HEK293 (cell line): ENCODE measurements around the gene GSC2.

ENCODE experiments used
- CTCF ChIA-PET: fragments of 350-600 bp; formaldehyde crosslinking; extraction: SDS; loops from one replicate; lab custom pipeline; 2021; ENCODE audit warnings: antibody characterized with exemption; lab: Yijun Ruan, JAX
- POLR2A ChIA-PET: fragments of 300-600 bp; formaldehyde crosslinking; extraction: SDS; loops from one replicate; lab custom pipeline; 2020; ENCODE audit warnings: antibody characterized with exemption, inconsistent platforms; lab: Yijun Ruan, JAX
- H3K27ac ChIP-seq: fragments of 200-500 bp; sonication (Bioruptor generic); 2 replicates; pipeline ENCODE4 v1.5.1; 2014; ENCODE audit warnings: low read depth, low read length, control low read depth, inconsistent platforms; ENCODE audit errors: extremely low read depth
- H3K36me3 ChIP-seq, 2 experiments: fragments of 200-500 bp in 1 of 2; sonication (Bioruptor generic) in 1 of 2; 1 replicate in 1 of 2; 2 replicates in 1 of 2; pipeline ENCODE4 v1.5.1; 2014 to 2017; ENCODE audit warnings: inconsistent platforms in 2 of 2, low read length in 2 of 2; ENCODE audit not compliant: control insufficient read depth in 2 of 2, insufficient read depth in 1 of 2
- H3K4me1 ChIP-seq: fragments of 200-500 bp; sonication (Bioruptor generic); 2 replicates; pipeline ENCODE4 v1.5.1; 2014; ENCODE audit warnings: mild to moderate bottlenecking, low read length, inconsistent platforms; ENCODE audit not compliant: control insufficient read depth, insufficient read depth
- H3K4me3 ChIP-seq: 2 replicates; pipeline ENCODE4 v1.5.1; 2011; ENCODE audit warnings: low read depth, mild to moderate bottlenecking, control low read depth, low read length, moderate library complexity
- H3K9me3 ChIP-seq: fragments of 200-500 bp; sonication (Bioruptor generic); 2 replicates; pipeline ENCODE4 v1.5.1; 2014; ENCODE audit warnings: low read depth, low read length, inconsistent platforms; ENCODE audit not compliant: control insufficient read depth, insufficient read depth
- AEBP2 ChIP-seq: fragments of 450-650 bp; formaldehyde crosslinking; IDR thresholded peaks from 2 replicates; pipeline ENCODE4 v1.5.1; 2016; ENCODE audit warnings: missing biosample characterization, missing genetic modification characterization, borderline replicate concordance
- EGR2 ChIP-seq: fragments of 450-650 bp; formaldehyde crosslinking; IDR thresholded peaks from 2 replicates; pipeline ENCODE4 v1.5.1; 2016; ENCODE audit warnings: low read depth, missing biosample characterization, missing genetic modification characterization
- GFI1B ChIP-seq: fragments of 450-650 bp; formaldehyde crosslinking; IDR thresholded peaks from 2 replicates; pipeline ENCODE4 v1.5.1; 2016; ENCODE audit warnings: missing biosample characterization, missing genetic modification characterization
- KLF10 ChIP-seq: fragments of 450-650 bp; IDR thresholded peaks from 2 replicates; pipeline ENCODE4 v1.5.1; 2018; ENCODE audit warnings: missing biosample characterization, mild to moderate bottlenecking, missing genetic modification characterization
- PRDM1 ChIP-seq: fragments of 450-650 bp; formaldehyde crosslinking; IDR thresholded peaks from 2 replicates; pipeline ENCODE4; 2016; ENCODE audit warnings: missing biosample characterization, missing genetic modification characterization
- SALL2 ChIP-seq: fragments of 450-650 bp; formaldehyde crosslinking; IDR thresholded peaks from 2 replicates; pipeline ENCODE4 v1.5.0; 2017; ENCODE audit warnings: missing biosample characterization, mild to moderate bottlenecking, missing genetic modification characterization, borderline replicate concordance
- SCRT1 ChIP-seq: fragments of 450-650 bp; formaldehyde crosslinking; IDR thresholded peaks from 2 replicates; pipeline ENCODE4 v1.5.1; 2016; ENCODE audit warnings: missing biosample characterization, missing genetic modification characterization, borderline replicate concordance
- SCRT2 ChIP-seq: fragments of 450-650 bp; formaldehyde crosslinking; IDR thresholded peaks from 2 replicates; pipeline ENCODE4 v1.5.1; 2016; ENCODE audit warnings: missing biosample characterization, missing genetic modification characterization
- ZBTB11 ChIP-seq: fragments of 450-650 bp; formaldehyde crosslinking; conservative IDR thresholded peaks from 2 replicates; pipeline ENCODE4 v1.5.1; 2016; ENCODE audit warnings: low read depth, missing biosample characterization, missing genetic modification characterization
- ZBTB6 ChIP-seq: fragments of 450-650 bp; formaldehyde crosslinking; IDR thresholded peaks from 2 replicates; pipeline ENCODE4 v1.5.1; 2017; ENCODE audit warnings: missing biosample characterization, missing genetic modification characterization
- ZNF211 ChIP-seq: fragments of 450-650 bp; formaldehyde crosslinking; IDR thresholded peaks from 2 replicates; pipeline ENCODE4 v1.5.1; 2016; ENCODE audit warnings: low read depth, missing biosample characterization, missing genetic modification characterization
- ZNF24 ChIP-seq: fragments of 450-650 bp; formaldehyde crosslinking; IDR thresholded peaks from 2 replicates; pipeline ENCODE4 v1.5.1; 2016; ENCODE audit warnings: missing biosample characterization, missing genetic modification characterization
- ZNF274 ChIP-seq, 2 experiments: fragments of 200-500 bp in 1 of 2; fragments of 450-650 bp in 1 of 2; sonication (Bioruptor generic) in 1 of 2; formaldehyde crosslinking in 1 of 2; IDR thresholded peaks; 2 replicates each; pipeline versions ENCODE4 v1.5.1 to v1.6.1; 2014 to 2016; ENCODE audit warnings: borderline replicate concordance in 1 of 2, inconsistent platforms in 1 of 2, low read length in 1 of 2, missing biosample characterization in 1 of 2, missing genetic modification characterization in 1 of 2
- ZNF366 ChIP-seq: fragments of 450-650 bp; formaldehyde crosslinking; conservative IDR thresholded peaks from 2 replicates; pipeline ENCODE4 v1.5.1; 2016; ENCODE audit warnings: missing biosample characterization, missing genetic modification characterization
- ZNF416 ChIP-seq: fragments of 450-650 bp; formaldehyde crosslinking; IDR thresholded peaks from 2 replicates; pipeline ENCODE4 v1.5.1; 2016; ENCODE audit warnings: missing biosample characterization, missing genetic modification characterization
- ZNF514 ChIP-seq: fragments of 450-650 bp; formaldehyde crosslinking; IDR thresholded peaks from 2 replicates; pipeline ENCODE4 v1.5.1; 2016; ENCODE audit warnings: missing biosample characterization, missing genetic modification characterization
- ZNF530 ChIP-seq: fragments of 450-650 bp; formaldehyde crosslinking; IDR thresholded peaks from 2 replicates; pipeline ENCODE4 v1.5.1; 2016; ENCODE audit warnings: low read depth, missing biosample characterization, missing genetic modification characterization
- ZNF544 ChIP-seq: fragments of 450-650 bp; formaldehyde crosslinking; IDR thresholded peaks from 2 replicates; pipeline ENCODE4 v1.5.0; 2017; ENCODE audit warnings: missing biosample characterization, missing genetic modification characterization
- ZNF560 ChIP-seq: fragments of 450-650 bp; formaldehyde crosslinking; IDR thresholded peaks from 2 replicates; pipeline ENCODE4 v1.5.1; 2017; ENCODE audit warnings: missing biosample characterization, missing genetic modification characterization, borderline replicate concordance
- ZNF571 ChIP-seq: fragments of 450-650 bp; formaldehyde crosslinking; IDR thresholded peaks from 2 replicates; pipeline ENCODE4 v1.5.0; 2017; ENCODE audit warnings: missing biosample characterization, missing genetic modification characterization

The GSC2 gene

GRCh38 chr22:19127329-19128008 lies 22.6 kb downstream of the GSC2 start:
- TF ChIP-seq ZNF366 (tag by site-specific recombination) (no peak), SCRT1 (tag by site-specific recombination) (0 out of 2 replicates have a peak, but pooled peaks have one; percentile 29), SCRT2 (tag by site-specific recombination) (peak; percentile 75)
- H3K4me1 ChIP-seq = no peaks in the 10 kb centered on the region
- H3K9me3 ChIP-seq = no peaks in the 10 kb centered on the region
- POLR2A ChIA-PET = no interaction called here
- H3K36me3 ChIP-seq = peaks cover 0 to 18% of the 10 kb centered on the region in 2 experiments; a peak in 1 of 3 replicates
- H3K4me3 ChIP-seq = no peak overlapping the region
- CTCF ChIA-PET = interaction anchor here (0.8 kb wide), 1 partner anchor 8 kb away, joined by 3 read pairs; no protein-coding TSS in a partner anchor
- no peak overlapping the region for H3K27ac ChIP-seq

- TF ChIP-seq PRDM1 (tag by site-specific recombination) (no peak), ZNF560 (tag by site-specific recombination) (no peak), ZBTB6 (no peak), ZNF274 (IDR thresholded peaks at IDR 0.05; ENCODE audit: low read length) (no peak), ZNF274 (tag by site-specific recombination; IDR thresholded peaks at IDR 0.05; ENCODE audit: borderline replicate concordance) (no peak), ZNF211 (tag by site-specific recombination) (no peak), ZNF24 (no peak), ZNF416 (no peak), SCRT2 (tag by site-specific recombination) (no peak), SALL2 (tag by site-specific recombination) (no peak), SCRT1 (tag by site-specific recombination) (no peak)
- ChIA-PET CTCF (no interaction called here), POLR2A (interaction anchor here (1.8 kb wide), 1 partner anchor 18 kb away, joined by 6 read pairs; the partner anchor contains the start of gene ESS2)
- Histone ChIP-seq H3K9me3 (no peaks in the 10 kb centered on the region), H3K27ac (no peak overlapping the region), H3K4me1 (no peaks in the 10 kb centered on the region), H3K36me3 (peaks cover 0 to 9% of the 10 kb centered on the region in 2 experiments; a peak in 1 of 3 replicates), H3K4me3 (no peak overlapping the region)
These were observed 23.5 kb downstream of the GSC2 start for GRCh38 chr22:19126309-19127273.

GRCh38 chr22:19125474-19126308 lies 24.4 kb downstream of the GSC2 start:
- H3K4me3 ChIP-seq = no peak overlapping the region
- H3K27ac ChIP-seq = no peak overlapping the region
- H3K9me3 ChIP-seq = no peaks in the 10 kb centered on the region
- no peaks in the 10 kb centered on the region for H3K4me1 ChIP-seq
- CTCF ChIA-PET = interaction anchor here (0.6 kb wide), 1 partner anchor 69 kb away, joined by 3 read pairs; no protein-coding TSS in a partner anchor
- POLR2A ChIA-PET = interaction anchor here (1.8 kb wide), 1 partner anchor 19 kb away, joined by 6 read pairs; the partner anchor contains the start of gene ESS2
- peaks cover 0 to 1% of the 10 kb centered on the region in 2 experiments; a peak in 1 of 3 replicates for H3K36me3 ChIP-seq
- TF ChIP-seq KLF10 (tag by site-specific recombination) = no peak
- no peak for TF ChIP-seq ZNF571 (tag by site-specific recombination)
- no peak for TF ChIP-seq EGR2 (tag by site-specific recombination)
- no peak for TF ChIP-seq ZNF514 (tag by site-specific recombination)
- TF ChIP-seq ZBTB11 = no peak
- no peak for TF ChIP-seq GFI1B
- TF ChIP-seq AEBP2 = no peak
- no peak for TF ChIP-seq ZNF544 (tag by site-specific recombination)
- TF ChIP-seq ZNF530 (tag by site-specific recombination) = no peak
